Activated T-cell treated with anti-CD3 and anti-CD28 coated beads for 48 hours (primary cell): Measurements from ENCODE around the gene SLC9B2.
"Not testable (repeated sequence)": the region's sequence is repeated elsewhere in the genome, so short reads cannot be mapped to it uniquely, and the experiment has no call there.

Source experiments
- DNase-seq: peaks from one replicate; pipeline ENCODE4 v3.0.0-alpha.2; 2020; ENCODE audit warnings: low read depth

SLC9B2 gene

DNA sequence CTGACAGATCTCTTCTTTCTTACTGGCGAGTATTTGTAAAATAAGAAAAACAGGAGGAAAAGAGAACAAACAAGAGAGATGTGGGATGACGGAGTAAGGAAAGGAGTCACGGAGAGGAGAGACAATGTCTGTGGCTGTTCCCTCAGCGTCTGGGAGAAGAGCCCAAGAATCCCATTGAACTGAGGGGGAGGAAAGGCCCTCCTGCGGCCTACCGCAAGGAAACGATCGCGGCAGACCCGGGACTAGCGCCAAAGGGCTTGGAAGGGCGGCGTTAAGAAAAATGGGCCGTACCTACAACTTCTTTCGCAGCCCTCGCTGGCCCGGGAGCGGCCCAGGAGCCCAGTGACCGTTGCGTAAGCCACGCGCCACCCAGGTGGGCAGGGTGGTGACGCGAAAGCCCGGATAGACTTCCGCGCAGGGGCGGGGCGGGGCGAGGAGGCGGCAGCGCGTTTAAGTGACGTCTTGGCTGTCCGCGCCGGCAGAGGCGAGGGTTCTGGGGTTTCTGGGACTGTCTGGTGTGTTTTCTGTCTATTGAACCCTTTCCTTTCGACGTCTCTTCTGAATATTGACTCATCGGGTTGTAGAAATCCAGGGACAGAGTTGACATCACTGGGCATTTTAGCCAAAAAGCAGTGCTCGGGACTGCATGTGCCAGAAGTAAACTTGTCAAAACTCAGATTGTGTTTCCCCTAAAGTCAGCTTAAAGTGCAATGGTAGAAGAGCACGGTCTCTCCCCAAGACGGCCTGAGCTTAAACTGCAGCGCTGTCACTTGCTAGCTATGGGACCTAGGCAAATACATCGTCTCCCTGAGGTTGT, 57.0 kb downstream of the SLC9B2 start, which contains the start of gene SLC9B1:
SLC9B1 (minus strand) TSS at position 398 of the 817 bp plus-strand sequence. CDS start 27,994 bp downstream, outside the sequence.
- peak; percentile 94 for DNase-seq

DNA sequence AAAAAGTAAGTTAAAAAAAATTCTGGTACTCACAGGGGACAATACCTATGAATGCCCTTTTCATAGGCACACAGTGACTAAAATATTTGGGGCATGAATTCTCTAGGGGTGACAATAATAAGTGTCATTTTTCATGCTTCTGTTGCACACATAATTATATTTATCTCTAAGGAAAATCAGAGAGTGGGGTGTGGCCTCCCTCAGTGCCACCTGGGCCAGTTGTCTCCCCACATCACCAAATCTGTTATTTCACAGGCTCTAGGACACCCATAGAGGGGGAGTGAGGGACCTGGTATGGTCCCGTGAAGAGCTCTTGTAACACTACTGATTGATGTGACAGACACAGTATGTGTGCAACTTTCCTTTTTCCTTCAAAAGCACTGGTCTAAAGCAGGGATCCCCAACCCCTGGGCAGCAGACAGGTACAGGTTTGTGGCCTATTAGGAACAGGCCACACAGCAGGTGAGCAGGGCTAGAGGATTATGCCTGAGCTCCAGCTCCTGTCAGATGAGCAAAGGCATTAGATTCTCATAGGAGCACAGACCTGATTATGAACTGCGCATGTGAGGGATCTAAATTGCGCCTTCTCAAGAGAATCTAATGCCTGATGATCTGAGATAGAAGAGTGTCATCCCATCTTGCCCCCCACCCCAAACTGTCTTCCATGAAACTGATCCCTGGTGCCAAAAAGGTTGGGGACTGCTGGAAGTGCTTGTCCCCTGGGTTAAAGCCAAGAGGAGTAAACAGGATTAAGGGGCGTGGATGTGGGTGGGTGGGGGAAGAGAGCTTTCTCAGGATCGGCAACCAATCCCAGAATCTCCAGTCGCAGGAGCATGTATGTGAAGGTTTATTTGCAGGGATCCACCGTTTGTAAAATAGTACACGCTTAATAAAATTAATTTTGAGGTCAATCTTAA, 57.9 kb downstream of the SLC9B2 start:
- DNase-seq, result no peak

- DNase-seq, result no peak
These were observed 64.0 kb downstream of the SLC9B2 start for GRCh38 chr4:103012551-103012950.

DNA sequence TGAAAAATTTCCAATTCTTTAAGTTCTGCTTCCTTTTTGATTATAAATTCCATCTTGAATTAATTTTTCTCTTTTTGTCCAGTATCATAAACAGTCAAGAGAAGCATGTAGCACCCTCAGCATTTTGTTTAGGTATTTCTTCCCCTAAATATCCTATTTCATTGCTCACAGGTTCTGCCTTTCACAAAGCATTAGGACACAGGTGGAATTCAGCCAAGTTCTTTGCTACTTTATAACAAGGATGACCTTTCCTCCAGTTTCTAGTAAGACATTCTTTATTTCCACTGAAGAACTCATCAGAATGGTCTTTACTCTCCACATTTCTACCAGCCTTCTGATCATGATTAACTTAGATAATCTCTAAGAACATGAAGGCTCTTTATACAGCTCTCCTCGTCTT, 64.5 kb downstream of the SLC9B2 start:
- DNase-seq, result no peak

GRCh38 chr4:103011378-103012025, 65.1 kb downstream of the SLC9B2 start:
- DNase-seq, result no peak

GRCh38 chr4:103010804-103011203, 65.8 kb downstream of the SLC9B2 start:
- no peak for DNase-seq

GRCh38 chr4:103008875-103009729, 67.5 kb downstream of the SLC9B2 start:
- DNase-seq, result no peak

DNA sequence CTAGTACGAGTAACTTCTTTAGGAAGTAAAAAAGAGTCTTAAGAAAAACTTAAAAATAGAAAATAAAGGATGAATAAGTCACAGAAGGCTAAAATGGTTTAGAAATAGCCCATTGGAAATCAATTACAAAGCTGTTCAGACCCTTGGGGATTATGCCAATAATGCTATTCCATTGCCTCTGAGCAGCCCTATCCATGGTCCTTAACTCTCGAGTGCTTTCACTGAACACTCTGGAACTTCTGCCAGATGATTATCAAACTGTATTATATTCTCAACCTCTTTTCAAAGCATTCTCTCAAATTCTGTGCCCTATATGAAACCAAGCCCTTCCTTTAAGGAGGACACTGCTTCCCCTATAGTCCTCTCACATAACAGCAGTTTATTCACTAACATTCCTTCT, 74.0 kb downstream of the SLC9B2 start:
- no peak for DNase-seq

GRCh38 chr4:102994803-102995202, 81.8 kb downstream of the SLC9B2 start:
- DNase-seq, result no peak

- not testable (repeated sequence) for DNase-seq
These were observed 82.6 kb downstream of the SLC9B2 start for GRCh38 chr4:102993985-102994384.

GRCh38 chr4:102988429-102989020, 88.0 kb downstream of the SLC9B2 start:
- DNase-seq, result no peak

DNA sequence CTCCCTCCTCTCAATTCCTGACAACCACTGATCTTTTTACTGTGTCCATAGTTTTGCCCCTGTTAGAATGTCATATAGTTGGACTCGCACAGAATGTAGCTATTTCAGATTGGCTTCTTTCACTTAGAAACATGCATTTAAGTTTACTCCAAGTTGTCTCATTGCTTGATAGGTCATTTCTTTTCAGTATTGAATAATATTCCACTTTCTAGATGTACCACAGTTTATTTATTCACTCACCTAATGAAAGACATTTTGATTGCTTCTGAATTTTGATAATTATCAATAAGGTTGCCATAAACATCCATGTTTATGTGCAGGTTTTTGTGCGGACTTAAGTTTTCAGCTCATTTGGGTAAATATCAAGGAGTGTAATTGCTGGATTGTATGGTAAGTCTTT, 95.6 kb downstream of the SLC9B2 start:
- no peak for DNase-seq
